ENCODE results near the gene PMPCA. TPM values are rescaled to one million over a fixed set of nuclear protein-coding genes. Genes with fewer than 3 reads are reported as not detected.

PMPCA gene
- total RNA-seq, 2 experiments from 2014 or later, result 107 to 109 TPM

- POLR2A ChIA-PET, result interaction anchor here (1.2 to 2.8 kb wide), 4 partner anchors 9 to 133 kb away, joined by 3 to 18 read pairs (median 6); partner anchors contain the start of genes DNLZ, ENTR1 and PMPCA
Measured at GRCh38 chr9:136400038-136400834, 10.2 kb upstream of the PMPCA start, which contains the start of gene SNAPC4. SNAPC4 (minus strand) TSS chr9:136400170; CDS start chr9:136398428, 1,742 bp downstream.

GRCh38 chr9:136401173-136401922 is 9.1 kb upstream of the PMPCA start:
- H3K27me3 Mint-ChIP-seq, result no peaks in the 10 kb centered on the region
- H3K36me3 Mint-ChIP-seq (ENCODE audit: low read depth), result peaks cover 38% of the 10 kb centered on the region
- TF ChIP-seq CTCF (IDR thresholded peaks at IDR 0.05), result no peak
- H3K4me3 ChIP-seq (ENCODE audit: low read length), result no peak overlapping the region
- H3K27ac Mint-ChIP-seq, result peak overlapping the region; percentile 49
- H3K9me3 ChIP-seq (ENCODE audit: control insufficient read depth in 1 of 2, insufficient read depth in 1 of 2, low read length in 2 of 2), result no peaks in the 10 kb centered on the region
- no peaks in the 10 kb centered on the region for H3K27me3 ChIP-seq (ENCODE audit: control insufficient read depth in 1 of 2, insufficient read depth in 2 of 2, low read length in 2 of 2)
- H3K4me1 ChIP-seq (ENCODE audit: insufficient read depth, low read length), result peaks cover 69% of the 10 kb centered on the region
- ChIA-PET CTCF (interaction anchor here (1.2 to 3.2 kb wide), 3 partner anchors 8 to 38 kb away, joined by 3 to 12 read pairs (median 4); partner anchors contain the start of genes DNLZ and ENTR1), POLR2A (interaction anchor here (1.2 to 2.8 kb wide), 4 partner anchors 8 to 134 kb away, joined by 3 to 18 read pairs (median 6); partner anchors contain the start of genes DNLZ, ENTR1 and PMPCA)
- peaks cover 29% of the 10 kb centered on the region for H3K36me3 ChIP-seq (ENCODE audit: insufficient read depth, low read length)
- intact Hi-C loops (cut with DNase I, micrococcal nuclease), result loop anchor here in 1 of 2 experiments (2.0 to 10.0 kb wide), 5 partner anchors 37 to 437 kb away; partner anchors contain the start of genes INPP5E, NOTCH1, RABL6 and SEC16A
- no peak for ATAC-seq (ENCODE audit: poor library complexity)
- H3K4me3 Mint-ChIP-seq, result peak overlapping the region; percentile 74
- no peak for DNase-seq
- no peaks in the 10 kb centered on the region for H3K9me3 Mint-ChIP-seq
- peaks cover 48% of the 10 kb centered on the region for H3K4me1 Mint-ChIP-seq (ENCODE audit: low read depth)
- H3K27ac ChIP-seq (ENCODE audit: low read depth in 1 of 2, low read length in 2 of 2), result no peak overlapping the region

More at GRCh38 chr9:136400038-136400834, 10.2 kb upstream of the PMPCA start, which contains the start of gene SNAPC4:
- CTCF ChIA-PET, result interaction anchor here (1.2 to 3.2 kb wide), 4 partner anchors 10 to 37 kb away, joined by 3 to 12 read pairs (median 6); partner anchors contain the start of genes DNLZ, ENTR1 and PMPCA
- Mint-ChIP-seq H3K4me3 (peak within 1 kb of the TSS; percentile 88), H3K27me3 (no peaks in the 10 kb centered on the region), H3K36me3 (ENCODE audit: low read depth) (peaks cover 32% of the 10 kb centered on the region), H3K4me1 (ENCODE audit: low read depth) (peaks cover 41% of the 10 kb centered on the region), H3K9me3 (no peaks in the 10 kb centered on the region), H3K27ac (peak within 1 kb of the TSS; percentile 55)
- peak; percentile 75 to 95 (median 86) for DNase-seq
- Histone ChIP-seq H3K36me3 (ENCODE audit: insufficient read depth, low read length) (peaks cover 34% of the 10 kb centered on the region), H3K27me3 (ENCODE audit: control insufficient read depth in 1 of 2, insufficient read depth in 2 of 2, low read length in 2 of 2) (no peaks in the 10 kb centered on the region), H3K9me3 (ENCODE audit: control insufficient read depth in 1 of 2, insufficient read depth in 1 of 2, low read length in 2 of 2) (no peaks in the 10 kb centered on the region), H3K27ac (ENCODE audit: low read depth in 1 of 2, low read length in 2 of 2) (no peak within 1 kb of the TSS), H3K4me3 (ENCODE audit: low read length) (peak within 1 kb of the TSS; percentile 72), H3K4me1 (ENCODE audit: insufficient read depth, low read length) (peaks cover 59% of the 10 kb centered on the region)
- ATAC-seq (ENCODE audit: poor library complexity), result peak; percentile 66
- TF ChIP-seq CTCF (IDR thresholded peaks at IDR 0.05), result peak; percentile 87
- intact Hi-C loops (cut with DNase I, micrococcal nuclease), result loop anchor here in 1 of 2 experiments (1.0 to 10.0 kb wide), 8 partner anchors 10 to 435 kb away; partner anchors contain the start of genes DNLZ, ENTR1, INPP5E and NOTCH1

GRCh38 chr9:136402067-136402466 is 8.4 kb upstream of the PMPCA start:
- Mint-ChIP-seq H3K4me3 (peak overlapping the region; percentile 42), H3K36me3 (ENCODE audit: low read depth) (peaks cover 35% of the 10 kb centered on the region), H3K27ac (peak overlapping the region; percentile 44), H3K4me1 (ENCODE audit: low read depth) (peaks cover 48% of the 10 kb centered on the region), H3K9me3 (no peaks in the 10 kb centered on the region), H3K27me3 (no peaks in the 10 kb centered on the region)
- TF ChIP-seq CTCF (IDR thresholded peaks at IDR 0.05), result no peak
- H3K4me3 ChIP-seq (ENCODE audit: low read length), result no peak overlapping the region
- peaks cover 74% of the 10 kb centered on the region for H3K4me1 ChIP-seq (ENCODE audit: insufficient read depth, low read length)
- DNase-seq, result no peak
- H3K27me3 ChIP-seq (ENCODE audit: control insufficient read depth in 1 of 2, insufficient read depth in 2 of 2, low read length in 2 of 2), result no peaks in the 10 kb centered on the region
- intact Hi-C loops (cut with DNase I, micrococcal nuclease), result loop anchor here in 1 of 2 experiments (10.0 kb wide), 3 partner anchors 143 to 437 kb away; partner anchors contain the start of genes NOTCH1, RABL6 and UBAC1
- ChIA-PET POLR2A (interaction anchor here (1.9 to 2.8 kb wide), 2 partner anchors 8 to 135 kb away, joined by 4 to 18 read pairs; partner anchors contain the start of genes ENTR1 and PMPCA), CTCF (interaction anchor here (3.2 kb wide), 1 partner anchor 39 kb away, joined by 12 read pairs; the partner anchor contains the start of gene DNLZ)
- H3K9me3 ChIP-seq (ENCODE audit: control insufficient read depth in 1 of 2, insufficient read depth in 1 of 2, low read length in 2 of 2), result no peaks in the 10 kb centered on the region
- H3K27ac ChIP-seq (ENCODE audit: low read depth in 1 of 2, low read length in 2 of 2), result no peak overlapping the region
- ATAC-seq (ENCODE audit: poor library complexity), result no peak
- peaks cover 27% of the 10 kb centered on the region for H3K36me3 ChIP-seq (ENCODE audit: insufficient read depth, low read length)
